ACHN (cell line): ENCODE measurements around the gene TMEM200B.
"Not testable (repeated sequence)": the region's sequence is repeated elsewhere in the genome, so short reads cannot be mapped to it uniquely, and the experiment has no call there.

Experiments
- DNase-seq: peaks from one replicate; pipeline ENCODE4 v3.0.0-alpha.2; 2015
- in situ Hi-C: cut with HindIII; loops from 2 replicates; pipeline ENCODE4 v1.10.0; 2017; ENCODE audit warnings: low sequenced_read_pairs, low pct_ligation_motif_present, low pct_unique_long_range_greater_than_20kb

TMEM200B gene

DNA sequence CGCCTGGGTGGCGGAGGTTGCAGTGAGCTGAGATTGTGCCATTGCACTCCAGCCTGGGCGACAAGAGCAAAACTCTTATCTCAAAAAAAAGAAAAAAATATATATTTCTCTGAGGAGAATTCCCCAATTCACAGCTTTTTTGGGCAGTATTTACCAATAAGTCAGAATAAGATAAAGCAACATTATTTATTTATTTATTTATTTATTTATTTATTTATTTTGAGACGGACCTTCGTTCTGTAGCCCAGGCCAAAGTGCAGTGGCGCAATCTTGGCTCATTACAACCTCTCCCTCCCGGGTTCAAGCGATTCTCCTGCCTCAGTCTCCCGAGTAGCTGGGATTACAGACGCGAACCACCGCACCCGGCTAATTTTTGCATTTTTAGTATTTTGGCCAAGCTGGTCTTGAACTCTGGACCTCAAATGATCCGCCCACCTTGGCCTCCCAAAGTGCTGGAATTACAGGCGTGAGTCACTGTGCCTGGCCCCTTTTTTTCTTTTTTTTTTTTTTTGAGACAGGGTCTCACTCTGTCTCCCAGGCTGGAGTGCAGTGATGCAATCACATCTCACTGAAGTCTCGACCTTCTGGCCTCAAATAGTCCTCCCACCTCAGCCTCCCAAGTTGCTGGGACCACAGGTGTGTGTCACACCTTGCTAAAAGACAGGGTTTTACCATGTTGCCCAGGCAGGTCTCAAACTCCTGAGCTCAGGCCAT, 43.6 kb downstream of the TMEM200B start:
- in situ Hi-C loops, result not testable (repeated sequence)

DNA sequence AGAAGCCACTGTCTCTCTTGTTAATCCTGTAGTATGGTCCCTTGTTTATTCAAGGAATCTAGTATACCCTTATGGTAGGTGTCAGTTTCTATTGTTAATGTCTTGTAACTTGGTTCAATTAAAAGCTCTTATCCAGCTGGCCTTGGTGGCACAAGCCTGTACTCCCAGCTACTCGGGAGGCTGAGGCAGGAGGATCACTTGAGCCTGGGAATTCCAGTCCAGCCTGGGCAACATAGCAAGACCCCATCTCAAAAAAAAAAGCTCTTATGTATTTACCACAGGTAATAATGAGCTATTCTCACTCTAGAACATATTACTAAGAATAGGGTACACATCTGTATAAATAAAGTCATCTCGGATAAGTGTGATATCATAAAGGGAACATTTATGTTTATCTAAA, 46.5 kb downstream of the TMEM200B start:
- in situ Hi-C loops, result no loop called here
- no peak for DNase-seq

More for the DNA sequence above, 43.6 kb downstream of the TMEM200B start:
- not testable (repeated sequence) for DNase-seq
